IMR-90 (cell line): Measurements from ENCODE around the gene RIPK4. TPM values are rescaled to one million over a fixed set of nuclear protein-coding genes. Genes with fewer than 3 reads are reported as not detected.

Experiments used
- ATAC-seq: fragments of 200-7000 bp; cut with Tn5 transposase; 2 replicates; pipeline ENCODE4 v1.9.1; 2020; ENCODE audit warnings: low read depth, mild to moderate bottlenecking, moderate library complexity
- BruUV-seq: library from RNA; stranded (reverse); fragments of 400-500 nt; replicated peaks from 2 replicates; lab custom pipeline; 2021; lab: Mats Ljungman, UMichigan
- CTCF ChIA-PET: fragments of 300-600 bp; formaldehyde crosslinking; extraction: SDS; loops from one replicate; lab custom pipeline; 2021; ENCODE audit warnings: antibody characterized with exemption; lab: Yijun Ruan, JAX
- POLR2A ChIA-PET: fragments of 300-600 bp; sonication (Branson Sonifier 250); formaldehyde crosslinking; loops from one replicate; lab custom pipeline; 2022; ENCODE audit warnings: antibody characterized with exemption; ENCODE audit not compliant: unreplicated experiment; lab: Charles Lee
- DNase-seq: peaks from one replicate; pipeline ENCODE4 v3.0.0; 2013
- H2AFZ ChIP-seq: replicated peaks from 2 replicates; pipeline ENCODE3; 2013; ENCODE audit warnings: low read length, mild to moderate bottlenecking; ENCODE audit not compliant: poor library complexity
- H2AK5ac ChIP-seq: 2 replicates; pipeline ENCODE4 v1.6.1; 2013; ENCODE audit warnings: low read depth, low read length, inconsistent platforms
- H2AK9ac ChIP-seq: replicated peaks from 2 replicates; pipeline ENCODE3; 2013; ENCODE audit warnings: mild to moderate bottlenecking, low read depth, low read length, moderate library complexity; ENCODE audit not compliant: poor library complexity
- H2BK120ac ChIP-seq: 2 replicates; pipeline ENCODE4 v1.6.1; 2013; ENCODE audit warnings: low read depth, low read length, inconsistent platforms
- H2BK15ac ChIP-seq: 3 replicates; pipeline ENCODE4 v1.6.1; 2013; ENCODE audit warnings: low read depth, low read length, inconsistent platforms
- H2BK20ac ChIP-seq: 2 replicates; pipeline ENCODE4 v1.6.1; 2013; ENCODE audit warnings: low read depth, mild to moderate bottlenecking, inconsistent platforms, low read length, moderate library complexity
- H2BK5ac ChIP-seq: 2 replicates; pipeline ENCODE4 v1.6.1; 2013; ENCODE audit warnings: mild to moderate bottlenecking, low read depth, low read length, inconsistent platforms; ENCODE audit not compliant: poor library complexity, severe bottlenecking
- H3K14ac ChIP-seq: replicated peaks from 2 replicates; pipeline ENCODE4 v1.6.1; 2013; ENCODE audit warnings: low read depth, low read length, inconsistent platforms
- H3K18ac ChIP-seq: 2 replicates; pipeline ENCODE4 v1.6.1; 2013; ENCODE audit warnings: low read depth, low read length, control low read depth
- H3K23ac ChIP-seq: 2 replicates; pipeline ENCODE4 v1.6.1; 2013; ENCODE audit warnings: low read depth, low read length, inconsistent platforms
- H3K27ac ChIP-seq: 2 replicates; pipeline ENCODE4 v1.5.1; 2013; ENCODE audit warnings: mild to moderate bottlenecking, control low read depth, low read length; ENCODE audit not compliant: insufficient read depth
- H3K27me3 ChIP-seq: 2 replicates; pipeline ENCODE4 v1.6.1; 2013; ENCODE audit warnings: low read length; ENCODE audit not compliant: control insufficient read depth, insufficient read depth
- H3K36me3 ChIP-seq: 2 replicates; pipeline ENCODE4 v1.6.1; 2013; ENCODE audit warnings: low read length, mixed read lengths; ENCODE audit not compliant: control insufficient read depth, insufficient read depth
- H3K4ac ChIP-seq: 2 replicates; pipeline ENCODE4 v1.6.1; 2013; ENCODE audit warnings: low read depth, low read length, inconsistent platforms
- H3K4me1 ChIP-seq: 2 replicates; pipeline ENCODE4 v1.6.1; 2013; ENCODE audit warnings: low read length, mixed read lengths; ENCODE audit not compliant: control insufficient read depth, insufficient read depth
- H3K4me2 ChIP-seq: 2 replicates; pipeline ENCODE4 v1.6.1; 2013; ENCODE audit warnings: low read depth, mild to moderate bottlenecking, control low read depth, low read length, moderate library complexity
- H3K4me3 ChIP-seq: 2 replicates; pipeline ENCODE4 v1.5.1; 2013; ENCODE audit warnings: low read depth, mild to moderate bottlenecking, control low read depth, low read length, moderate library complexity; ENCODE audit not compliant: insufficient read depth
- H3K56ac ChIP-seq: 2 replicates; pipeline ENCODE4 v1.6.1; 2013; ENCODE audit warnings: low read length, inconsistent platforms; ENCODE audit not compliant: insufficient read depth; ENCODE audit errors: extremely low read depth
- H3K79me1 ChIP-seq, 2 experiments: 2 replicates each; pipeline ENCODE4 v1.6.1; 2013; ENCODE audit warnings: low read length in 2 of 2, inconsistent platforms in 1 of 2, low read depth in 1 of 2
- H3K9ac ChIP-seq: 2 replicates; pipeline ENCODE4 v1.6.1; 2013; ENCODE audit warnings: low read depth, low read length, control low read depth
- H3K9me1 ChIP-seq: 2 replicates; pipeline ENCODE4 v1.6.1; 2013; ENCODE audit warnings: low read length, inconsistent platforms; ENCODE audit not compliant: insufficient read depth
- H3K9me3 ChIP-seq: 2 replicates; pipeline ENCODE4 v1.6.1; 2013; ENCODE audit warnings: low read length; ENCODE audit not compliant: control insufficient read depth, insufficient read depth
- H4K20me1 ChIP-seq: 2 replicates; pipeline ENCODE4 v1.6.1; 2013; ENCODE audit warnings: low read length, inconsistent platforms; ENCODE audit not compliant: insufficient read depth
- H4K5ac ChIP-seq: 2 replicates; pipeline ENCODE4 v1.6.1; 2013; ENCODE audit warnings: mild to moderate bottlenecking, low read depth, low read length, control low read depth
- H4K8ac ChIP-seq, 2 experiments: 2 replicates each; pipeline ENCODE4 v1.6.1; 2013; ENCODE audit warnings: low read depth in 2 of 2, low read length in 2 of 2, control low read depth in 1 of 2, inconsistent platforms in 1 of 2
- H4K91ac ChIP-seq: 2 replicates; pipeline ENCODE4 v1.6.1; 2013; ENCODE audit warnings: low read depth, low read length, inconsistent platforms; ENCODE audit not compliant: insufficient read depth
- BHLHE40 ChIP-seq: fragments of 150-350 bp; IDR thresholded peaks from 2 replicates; pipeline ENCODE4 v1.6.1; 2016; ENCODE audit warnings: mild to moderate bottlenecking, low read depth, low read length
- CEBPB ChIP-seq: IDR thresholded peaks from 2 replicates; pipeline ENCODE4 v1.6.1; 2012; ENCODE audit warnings: low read depth, low read length, improper control_type of control experiment
- CHD1 ChIP-seq: IDR thresholded peaks from 2 replicates; pipeline ENCODE4 v1.6.1; 2012; ENCODE audit warnings: low read depth, low read length, improper control_type of control experiment
- CTCF ChIP-seq: conservative IDR thresholded peaks from 2 replicates; pipeline ENCODE4 v1.5.1; 2012; ENCODE audit warnings: mild to moderate bottlenecking, low read depth, low read length, improper control_type of control experiment
- ELK1 ChIP-seq: fragments of 150-350 bp; IDR thresholded peaks from 2 replicates; pipeline ENCODE4 v1.6.1; 2016; ENCODE audit warnings: low read depth, mild to moderate bottlenecking, low read length, moderate library complexity, borderline replicate concordance
- FOS ChIP-seq: fragments of 150-350 bp; IDR thresholded peaks from 2 replicates; pipeline ENCODE4 v1.6.1; 2016; ENCODE audit warnings: low read depth, low read length
- MAFK ChIP-seq: IDR thresholded peaks from 2 replicates; pipeline ENCODE4 v1.6.1; 2012; ENCODE audit warnings: low read depth, low read length, improper control_type of control experiment
- MAZ ChIP-seq: IDR thresholded peaks from 2 replicates; pipeline ENCODE4 v1.6.1; 2012; ENCODE audit warnings: low read depth, mild to moderate bottlenecking, low read length, improper control_type of control experiment, moderate library complexity, borderline replicate concordance
- MXI1 ChIP-seq: IDR thresholded peaks from 2 replicates; pipeline ENCODE4 v1.6.1; 2012; ENCODE audit warnings: low read depth, mild to moderate bottlenecking, low read length, moderate library complexity, borderline replicate concordance
- NFE2L2 ChIP-seq: fragments of 150-350 bp; IDR thresholded peaks from 2 replicates; pipeline ENCODE4 v1.6.1; 2016; ENCODE audit warnings: low read depth, mild to moderate bottlenecking, low read length
- POLR2A ChIP-seq: IDR thresholded peaks from 2 replicates; pipeline ENCODE4 v1.6.1; 2012; ENCODE audit warnings: mild to moderate bottlenecking, low read depth, low read length
- RAD21 ChIP-seq: IDR thresholded peaks from 2 replicates; pipeline ENCODE4 v1.6.1; 2012; ENCODE audit warnings: low read length, improper control_type of control experiment
- RCOR1 ChIP-seq: IDR thresholded peaks from 2 replicates; pipeline ENCODE4 v1.6.1; 2012; ENCODE audit warnings: mild to moderate bottlenecking, low read length, improper control_type of control experiment; ENCODE audit not compliant: insufficient replicate concordance
- RFX5 ChIP-seq: IDR thresholded peaks from 2 replicates; pipeline ENCODE4 v1.8.0; 2012; ENCODE audit warnings: low read depth, mild to moderate bottlenecking, low read length, moderate library complexity
- SMC3 ChIP-seq: fragments of 150-350 bp; IDR thresholded peaks from 2 replicates; pipeline ENCODE4 v1.6.1; 2016; ENCODE audit warnings: low read depth, mild to moderate bottlenecking, antibody characterized with exemption, low read length, moderate library complexity
- WGBS, 2 experiments: methylation state at CpG; one replicate each; pipeline versions ENCODE4 v1.1.5 to v1.1.7; 2013; ENCODE audit warnings: missing lambda C conversion rate in 2 of 2; ENCODE audit not compliant: insufficient read length in 1 of 2; ENCODE audit errors: extremely low coverage in 2 of 2; 5-methylcytosine and 5-hydroxymethylcytosine counted together
- dilution Hi-C: fragments of 300-500 bp; cut with HindIII; formaldehyde crosslinking; loops from one replicate; pipeline ENCODE4 v1.14.3; 2018; ENCODE audit warnings: low sequenced_read_pairs; ENCODE audit not compliant: unreplicated experiment
- in situ Hi-C: fragments of 300-500 bp; cut with MboI; formaldehyde crosslinking; loops from 3 replicates; pipeline ENCODE4 v1.14.3; 2019; ENCODE audit warnings: low sequenced_read_pairs, inconsistent platforms, mixed read lengths
- intact Hi-C: fragments of 100-400 bp; cut with micrococcal nuclease; formaldehyde crosslinking; loops from 2 replicates; pipeline ENCODE4 v1.10.0; 2022
- polyA plus RNA-seq, 3 experiments: library from polyadenylated mRNA; depleted of rRNA; stranded (reverse); fragments of >200 nt; gene quantifications; 2 replicates each; pipeline ENCODE4 v1.2.3, GENCODE V29; 2012; ENCODE audit warnings: low replicate concordance in 1 of 3
- total RNA-seq: library from RNA; depleted of rRNA; stranded (reverse); fragments of >200 nt; gene quantifications from 2 replicates; pipeline ENCODE4 v1.2.3, GENCODE V29; 2012

Gene RIPK4
- total and polyA plus RNA-seq, 2 of the 4 experiments (the other 2 are of a cell fraction), result under 0.01 to 0.03 TPM

GRCh38 chr21:41767606-41768436, 969 bp upstream of the RIPK4 start:
- no peak overlapping the region for H2AK5ac ChIP-seq
- H3K79me1 ChIP-seq, result no peaks in the 10 kb centered on the region
- no peak overlapping the region for H2BK120ac ChIP-seq
- H3K27ac ChIP-seq, result no peak overlapping the region
- H3K9ac ChIP-seq, result no peak overlapping the region
- H2BK5ac ChIP-seq, result no peak overlapping the region
- no peak overlapping the region for H3K18ac ChIP-seq
- H3K36me3 ChIP-seq, result no peaks in the 10 kb centered on the region
- H3K9me3 ChIP-seq, result peaks cover 5% of the 10 kb centered on the region; the same call in 1 of the 2 replicates
- peaks cover 4% of the 10 kb centered on the region for H3K4me1 ChIP-seq
- in situ Hi-C loops (loop anchor here (5.0 kb wide), 1 partner anchor 151 kb away; no protein-coding TSS in a partner anchor), intact Hi-C loops (no loop called here), dilution Hi-C loops (no loop called here)
- WGBS, 2 experiments, result 0% methylated on average over 3 of the region's 26 CpGs; no CpG with 5 or more reads in 1 of the 2 experiments
- H2BK15ac ChIP-seq, result no peak overlapping the region
- no peak overlapping the region for H3K4ac ChIP-seq
- peak overlapping the region; percentile 58 for H3K4me2 ChIP-seq
- CTCF ChIA-PET, result interaction anchor here (0.6 to 2.9 kb wide), 7 partner anchors 10 to 158 kb away, joined by 3 to 21 read pairs (median 3); no protein-coding TSS in a partner anchor
- H4K20me1 ChIP-seq, result no peaks in the 10 kb centered on the region
- ATAC-seq (no peak; the same call in 1 of the 2 replicates), DNase-seq (peak; percentile 17)
- no peak overlapping the region for H3K14ac ChIP-seq
- POLR2A ChIA-PET, result no interaction called here
- H2AFZ ChIP-seq, result peak overlapping the region; percentile 71
- H4K5ac ChIP-seq, result no peak overlapping the region
- BruUV-seq, result no TSS peak
- no peaks in the 10 kb centered on the region for H3K9me1 ChIP-seq
- peaks cover 95% of the 10 kb centered on the region for H3K27me3 ChIP-seq
- no peak overlapping the region for H3K56ac ChIP-seq
- H3K4me3 ChIP-seq, result no peak overlapping the region
- no peak overlapping the region for H4K8ac ChIP-seq
- H4K91ac ChIP-seq, result no peak overlapping the region
- no peak overlapping the region for H3K23ac ChIP-seq
- no peak overlapping the region for H2BK20ac ChIP-seq
- no peak overlapping the region for H2AK9ac ChIP-seq
- no peak for TF ChIP-seq CTCF
- no peak for TF ChIP-seq ELK1
- no peak for TF ChIP-seq RAD21
- no peak for TF ChIP-seq CHD1
- TF ChIP-seq RFX5, result no peak
- TF ChIP-seq RCOR1, result no peak
- TF ChIP-seq MAZ, result no peak
- TF ChIP-seq SMC3, result no peak
- no peak for TF ChIP-seq MAFK
- no peak for TF ChIP-seq BHLHE40
- no peak for TF ChIP-seq CEBPB
- no peak for TF ChIP-seq FOS
- no peak for TF ChIP-seq POLR2A
- TF ChIP-seq MXI1, result no peak
- no peak for TF ChIP-seq NFE2L2
